H1 (cell line): ENCODE measurements around the gene NR2F1-AS1. TPM values are rescaled to one million over a fixed set of nuclear protein-coding genes. Genes with fewer than 3 reads are reported as not detected.
A peak's percentile ranks its signal among the peaks of the same experiment; 100 is the strongest.

Source experiments
- ATF2 ChIP-seq: IDR thresholded peaks from 2 replicates; pipeline ENCODE4 v1.6.1; 2012; ENCODE audit warnings: low read length, inconsistent platforms
- ATF3 ChIP-seq: IDR thresholded peaks from 2 replicates; pipeline ENCODE4 v1.6.1; 2011; ENCODE audit warnings: low read depth, mild to moderate bottlenecking, low read length; ENCODE audit not compliant: insufficient read depth
- BACH1 ChIP-seq: IDR thresholded peaks from 2 replicates; pipeline ENCODE4 v1.6.1; 2012; ENCODE audit warnings: low read length, improper control_type of control experiment
- CBX8 ChIP-seq: fragments of 300-800, 300-1000 bp; sonication (generic); IDR thresholded peaks from 2 replicates; pipeline ENCODE4 v1.7.1; 2016; ENCODE audit warnings: low read depth, low read length, borderline replicate concordance
- CTBP2 ChIP-seq: IDR thresholded peaks from 2 replicates; pipeline ENCODE4 v1.7.0; 2011; ENCODE audit warnings: borderline replicate concordance, mild to moderate bottlenecking, moderate library complexity, mixed read lengths, low read length; ENCODE audit not compliant: insufficient read depth, insufficient read length
- EP300 ChIP-seq, 2 experiments: IDR thresholded peaks; 1 replicate in 1 of 2; 2 replicates in 1 of 2; pipeline ENCODE4 v1.6.1; 2011 to 2012; ENCODE audit warnings: low read depth in 2 of 2, low read length in 2 of 2, mild to moderate bottlenecking in 2 of 2, borderline replicate concordance in 1 of 2, inconsistent platforms in 1 of 2, moderate library complexity in 1 of 2
- EZH2 ChIP-seq: fragments of 200-600 bp; sonication (generic); IDR thresholded peaks from 2 replicates; pipeline ENCODE4 v1.7.1; 2012; ENCODE audit warnings: low read depth, mild to moderate bottlenecking, moderate library complexity, low read length, inconsistent platforms; ENCODE audit not compliant: severe bottlenecking
- JUN ChIP-seq: IDR thresholded peaks from 2 replicates; pipeline ENCODE4 v1.6.1; 2011; ENCODE audit warnings: low read depth, mild to moderate bottlenecking, improper control_type of control experiment, low read length
- KDM4A ChIP-seq: IDR thresholded peaks from one replicate; pipeline ENCODE4 v1.7.1; 2012; ENCODE audit warnings: low read depth, mild to moderate bottlenecking, moderate library complexity, low read length, inconsistent platforms; ENCODE audit not compliant: severe bottlenecking
- MAX ChIP-seq: IDR thresholded peaks from 2 replicates; pipeline ENCODE4 v1.6.1; 2012; ENCODE audit warnings: inconsistent platforms
- RAD21 ChIP-seq, 2 experiments: IDR thresholded peaks in 1 of 2; conservative IDR thresholded peaks in 1 of 2; 2 replicates each; pipeline ENCODE4 v1.6.1; 2011; ENCODE audit warnings: low read depth in 2 of 2, low read length in 2 of 2, improper control_type of control experiment in 1 of 2, inconsistent platforms in 1 of 2, mild to moderate bottlenecking in 1 of 2, moderate library complexity in 1 of 2
- SIRT6 ChIP-seq: IDR thresholded peaks from one replicate; pipeline ENCODE4 v1.7.1; 2012; ENCODE audit warnings: low read length, inconsistent platforms
- SP1 ChIP-seq: IDR thresholded peaks from 2 replicates; pipeline ENCODE4 v1.6.1; 2011; ENCODE audit warnings: low read depth, low read length
- SP4 ChIP-seq: IDR thresholded peaks from 2 replicates; pipeline ENCODE4 v1.6.1; 2012; ENCODE audit warnings: low read length, inconsistent platforms
- SRF ChIP-seq: IDR thresholded peaks from 2 replicates; pipeline ENCODE4 v1.6.1; 2011; ENCODE audit warnings: mild to moderate bottlenecking, low read depth, low read length, moderate library complexity
- SUZ12 ChIP-seq: fragments of 200-600 bp; sonication (generic); IDR thresholded peaks from 2 replicates; pipeline ENCODE4 v1.6.1; 2012; ENCODE audit warnings: mild to moderate bottlenecking, inconsistent platforms, low read length, moderate library complexity, mixed read lengths
- polyA plus RNA-seq, 7 experiments: library from polyadenylated mRNA; depleted of rRNA in 3 of 7; stranded (reverse) in 5 of 7; unstranded in 2 of 7; fragments of >200 nt in 5 of 7; fragments of 200-250 nt in 2 of 7; gene quantifications; 1 replicate in 5 of 7; 2 replicates in 1 of 7; 4 replicates in 1 of 7; pipeline versions ENCODE4 v1.2.1 to v1.2.3, GENCODE V29; 2011 to 2013; ENCODE audit warnings: missing spikeins in 2 of 7, mixed read lengths in 2 of 7
- total RNA-seq: library from RNA; stranded (reverse); fragmentation: NEBNext Ultra II Directional; extraction: Animal tissue kit (Norgen Biotek cat#: 25700); gene quantifications from 2 replicates; pipeline ENCODE4 v1.2.1, GENCODE V29; 2021

Gene NR2F1-AS1
- total and polyA plus RNA-seq, 2 of the 8 experiments (the other 6 are each of a cell fraction or from before 2014, with no cell fraction given): 1.6 to 5.6 TPM

- TF ChIP-seq ATF3 (no peak), EZH2 (peak; percentile 79), EP300 (IDR thresholded peaks at IDR 0.05; ENCODE audit: borderline replicate concordance in 1 of 2, low read depth in 2 of 2, low read length in 2 of 2) (no peak), SUZ12 (peak; percentile 67), SRF (no peak), JUN (no peak), RAD21 (IDR thresholded peaks at IDR 0.05 in 1 of 2, conservative IDR thresholded peaks at IDR 0.05 in 1 of 2; ENCODE audit: low read depth in 2 of 2, low read length in 2 of 2) (peak; percentile 61 to 69), KDM4A (no peak), SP4 (no peak), BACH1 (peak; percentile 35; the same call in 1 of the 2 replicates), MAX (peak; percentile 59; the same call in 1 of the 2 replicates), CBX8 (no peak), SIRT6 (no peak), ATF2 (no peak), SP1 (no peak), CTBP2 (no peak)
Measured at GRCh38 chr5:93596676-93597490, 15.9 kb upstream of the NR2F1-AS1 start (continued).
